Measurements from ENCODE around the gene SEPSECS. TPM values are rescaled to one million over a fixed set of nuclear protein-coding genes. Genes with fewer than 3 reads are reported as not detected.
"Not testable (repeated sequence)": the region's sequence is repeated elsewhere in the genome, so short reads cannot be mapped to it uniquely, and the experiment has no call there.

The SEPSECS gene
- polyA plus RNA-seq, 3 donors, result 16.6 to 20.3 (median 17.3) TPM

GRCh38 chr4:25088093-25088952 lies 71.9 kb downstream of the SEPSECS start:
- DNase-seq (ENCODE audit: low read depth in 3 of 3, low spot score in 2 of 3), result no peak

- no peak for DNase-seq (ENCODE audit: low read depth in 3 of 3, low spot score in 2 of 3)
Observed at GRCh38 chr4:25085671-25086070, 74.6 kb downstream of the SEPSECS start.

- DNase-seq (ENCODE audit: low read depth in 3 of 3, low spot score in 2 of 3), result not testable (repeated sequence)
Observed at GRCh38 chr4:25083441-25083840, 76.8 kb downstream of the SEPSECS start.

- no peak for DNase-seq (ENCODE audit: low read depth in 3 of 3, low spot score in 2 of 3)
Observed at GRCh38 chr4:25081866-25082471, 78.3 kb downstream of the SEPSECS start.

GRCh38 chr4:25080571-25080970 lies 79.7 kb downstream of the SEPSECS start:
- DNase-seq (ENCODE audit: low read depth in 3 of 3, low spot score in 2 of 3), result no peak

DNA sequence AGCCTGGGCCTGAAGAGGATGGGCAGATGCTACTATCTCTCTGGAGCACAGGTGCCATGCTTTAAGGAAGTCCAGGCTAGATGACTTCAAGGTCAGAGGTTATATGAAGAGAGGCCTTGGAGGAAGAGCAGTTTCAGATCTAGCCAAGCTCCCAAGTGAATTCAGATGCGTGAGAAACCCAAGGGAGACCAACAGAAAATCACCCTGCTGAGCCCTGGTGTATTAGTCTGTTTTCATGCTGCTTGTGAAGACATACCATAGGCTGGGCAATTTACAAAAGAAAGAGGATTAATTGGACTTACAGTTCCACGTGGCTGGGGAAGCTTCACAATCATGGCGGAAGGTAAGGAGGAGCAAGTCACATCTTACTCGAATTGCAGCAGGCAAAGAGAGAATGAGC lies 81.7 kb downstream of the SEPSECS start:
- DNase-seq (ENCODE audit: low read depth in 3 of 3, low spot score in 2 of 3), result no peak

DNA sequence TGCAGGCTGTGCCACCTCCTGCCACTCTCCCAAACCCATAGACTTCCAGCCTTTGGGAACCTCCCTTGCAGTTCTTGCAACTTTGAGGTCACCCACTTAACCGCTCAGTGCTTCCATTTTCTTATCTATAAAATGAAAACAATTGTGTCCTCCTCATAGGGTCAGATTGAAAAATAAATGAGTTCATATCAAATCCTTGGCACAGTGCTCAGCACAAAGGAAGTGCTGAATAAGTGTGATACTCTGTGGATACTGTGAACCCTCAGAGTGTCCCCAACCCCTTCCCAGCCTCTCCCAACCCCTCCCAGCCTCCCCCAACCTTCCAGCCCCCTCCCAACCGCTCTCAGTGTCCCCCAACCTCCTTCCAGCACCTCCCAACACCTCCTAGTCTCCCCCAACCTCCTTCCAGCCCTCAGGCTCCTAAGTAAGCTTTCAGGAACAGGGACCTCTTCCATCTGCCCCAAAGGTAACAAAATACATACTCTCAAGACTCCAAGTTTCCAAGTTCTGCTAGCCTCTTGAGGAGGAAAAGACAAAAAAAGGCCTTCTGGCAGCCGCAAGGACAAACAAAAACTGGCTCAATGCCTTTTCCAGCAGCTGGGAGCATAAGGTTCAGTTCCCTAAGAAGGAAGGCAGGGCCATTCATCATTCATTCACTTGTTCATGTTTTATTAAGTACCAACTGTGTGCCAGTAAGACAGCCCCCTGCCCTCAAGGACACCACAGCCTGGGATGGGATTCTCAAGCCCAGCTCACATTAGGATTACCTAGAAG lies 83.4 kb downstream of the SEPSECS start:
- DNase-seq (ENCODE audit: low read depth in 3 of 3, low spot score in 2 of 3), result no peak

GRCh38 chr4:25075851-25076250 lies 84.4 kb downstream of the SEPSECS start:
- DNase-seq (ENCODE audit: low read depth in 3 of 3, low spot score in 2 of 3), result no peak

GRCh38 chr4:25075129-25075528 lies 85.1 kb downstream of the SEPSECS start:
- DNase-seq (ENCODE audit: low read depth in 3 of 3, low spot score in 2 of 3), result no peak

DNA sequence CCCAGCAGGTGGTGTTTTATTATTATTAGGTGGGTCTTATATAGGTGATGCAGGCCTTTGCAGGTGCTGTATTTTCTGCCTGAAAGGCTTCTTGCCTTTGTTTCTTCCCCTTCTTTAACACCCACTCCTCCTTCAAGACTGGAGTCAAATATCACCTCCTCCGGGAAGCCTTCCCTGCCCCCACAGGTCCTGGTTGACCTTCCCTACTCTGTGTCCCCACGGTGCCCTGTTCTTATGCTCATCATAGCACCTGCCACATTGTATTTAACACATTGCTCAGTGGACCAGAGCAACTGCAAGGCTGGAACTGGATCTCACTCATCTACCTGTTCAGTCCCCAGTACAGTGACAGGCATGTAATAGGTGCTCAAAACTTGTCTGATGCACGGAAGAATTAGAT lies 89.7 kb downstream of the SEPSECS start:
- DNase-seq (ENCODE audit: low read depth in 3 of 3, low spot score in 2 of 3), result no peak

Other genes with a start within 250 kb of the SEPSECS start
- 10 to 100 TPM; 16.1 to 19.4 (median 16.9) TPM for gene CCDC149, start 247.4 kb downstream of the SEPSECS start, polyA plus RNA-seq (ENCODE audit: insufficient read length in 3 of 3)
- 10 to 100 TPM; 26.2 to 35.5 (median 28.3) TPM for gene LGI2, start 129.5 kb downstream of the SEPSECS start, polyA plus RNA-seq (ENCODE audit: insufficient read length in 3 of 3)
- gene PI4K2B, start 73.6 kb upstream of the SEPSECS start, polyA plus RNA-seq (ENCODE audit: insufficient read length in 3 of 3), result 10 to 100 TPM; 14.8 to 18.9 (median 16.6) TPM
- 10 to 100 TPM; 11.6 to 14.1 (median 12.3) TPM for gene ZCCHC4, start 152.3 kb upstream of the SEPSECS start, polyA plus RNA-seq (ENCODE audit: insufficient read length in 3 of 3)
- gene ANAPC4, start 216.8 kb upstream of the SEPSECS start, polyA plus RNA-seq (ENCODE audit: insufficient read length in 3 of 3), result 10 to 100 TPM; 36.0 to 41.6 (median 37.7) TPM

All from right renal cortex interstitium (tissue), 3 donors.